ENCODE data around the gene PUM1.

Gene PUM1

DNA sequence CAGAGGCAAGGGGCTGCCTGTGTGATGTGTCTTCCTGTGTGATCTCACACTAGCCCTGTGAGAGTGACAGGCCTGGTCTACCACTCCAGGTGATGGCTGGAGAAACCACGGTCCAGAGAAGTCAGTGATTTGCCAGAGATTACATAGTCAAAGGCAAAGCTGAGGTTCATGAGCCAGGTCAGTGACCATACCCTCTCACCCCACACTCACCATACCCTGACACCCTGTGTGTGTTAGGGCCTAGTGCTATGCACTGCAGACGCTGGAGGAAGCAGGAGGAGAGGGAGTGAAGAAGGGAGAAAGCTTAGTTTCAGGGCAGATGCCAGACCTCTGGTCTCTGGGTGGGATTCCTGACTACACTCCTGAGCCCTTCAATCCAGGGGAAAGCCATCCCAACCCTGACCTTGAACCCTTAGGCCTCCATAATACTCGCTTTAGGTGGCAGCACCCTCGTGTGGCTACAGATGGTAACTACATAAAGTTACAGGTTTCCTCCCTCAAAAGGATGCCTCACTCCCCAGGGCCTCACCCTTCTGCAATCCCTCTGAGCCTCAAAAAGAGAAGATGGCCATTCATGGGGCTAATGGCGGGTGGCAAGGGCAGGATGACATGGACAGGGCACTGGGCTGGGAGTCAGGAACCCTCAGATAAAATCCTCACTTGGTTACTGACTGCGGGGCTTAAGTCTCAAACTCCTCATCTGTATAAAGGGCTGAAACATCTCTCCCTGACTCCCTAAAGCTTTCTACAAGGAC, 136.2 kb downstream of the PUM1 start:
- peak; percentile 62 for DNase-seq (ENCODE audit: low spot score)

DNA sequence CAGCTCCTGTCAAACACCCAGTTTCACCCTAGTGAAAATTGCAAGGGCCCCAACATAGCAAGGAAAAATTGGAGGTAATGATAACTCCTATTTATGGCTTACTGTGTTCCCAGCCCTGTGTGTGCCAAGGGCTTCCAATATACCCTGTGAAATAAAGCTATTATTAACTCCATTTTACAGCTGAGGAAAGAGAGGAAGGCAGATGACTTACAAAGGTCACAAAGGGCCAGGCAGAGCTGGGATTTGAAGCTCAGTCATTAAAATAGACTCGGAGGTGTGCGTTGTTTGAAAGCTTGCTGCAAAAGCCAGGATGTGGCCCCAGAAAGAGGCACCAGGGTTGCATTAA, 136.8 kb downstream of the PUM1 start:
- DNase-seq (ENCODE audit: low spot score) = no peak

DNA sequence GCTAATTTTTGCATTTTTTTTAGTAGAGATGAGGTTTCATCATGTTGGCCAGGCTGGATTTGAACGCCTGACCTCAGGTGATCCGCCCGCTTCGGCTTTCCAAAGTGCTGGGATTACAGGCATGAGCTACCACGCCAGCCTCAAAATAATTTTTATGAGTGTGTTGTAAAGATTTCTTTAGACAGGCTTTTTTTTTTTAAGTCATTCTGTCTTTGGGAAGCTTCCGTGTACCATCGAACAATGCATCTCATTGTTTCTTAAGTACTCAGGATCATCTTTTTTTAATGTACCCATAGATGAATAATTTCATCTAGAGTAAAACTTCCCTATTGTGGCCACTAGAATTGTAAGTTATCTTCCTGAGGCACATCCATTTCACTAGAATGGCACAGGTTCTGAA, 137.3 kb downstream of the PUM1 start:
- peak; percentile 85 for DNase-seq (ENCODE audit: low spot score)

- no peak for DNase-seq (ENCODE audit: low spot score)
These were observed 138.1 kb downstream of the PUM1 start for GRCh38 chr1:30927448-30927847.

DNA sequence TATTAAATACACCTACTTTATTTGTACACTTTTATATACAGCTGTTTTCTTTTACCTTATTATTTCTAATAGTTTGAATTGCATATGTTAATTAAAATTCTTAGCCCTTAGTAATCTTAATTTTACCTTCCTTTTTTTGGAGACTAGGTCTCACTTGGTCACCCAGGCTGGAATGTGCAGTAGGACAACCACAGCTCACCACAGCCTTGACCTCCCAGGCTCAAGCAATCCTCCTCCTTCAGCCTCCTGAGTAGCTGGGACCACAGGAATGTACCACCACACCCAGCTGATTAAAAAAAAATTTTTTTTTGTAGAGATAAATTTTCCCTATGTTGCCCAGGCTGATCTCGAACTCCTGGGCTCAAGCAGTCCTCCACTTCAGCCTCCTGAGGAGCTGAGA, 141.9 kb downstream of the PUM1 start:
- DNase-seq (ENCODE audit: low spot score) = no peak

DNA sequence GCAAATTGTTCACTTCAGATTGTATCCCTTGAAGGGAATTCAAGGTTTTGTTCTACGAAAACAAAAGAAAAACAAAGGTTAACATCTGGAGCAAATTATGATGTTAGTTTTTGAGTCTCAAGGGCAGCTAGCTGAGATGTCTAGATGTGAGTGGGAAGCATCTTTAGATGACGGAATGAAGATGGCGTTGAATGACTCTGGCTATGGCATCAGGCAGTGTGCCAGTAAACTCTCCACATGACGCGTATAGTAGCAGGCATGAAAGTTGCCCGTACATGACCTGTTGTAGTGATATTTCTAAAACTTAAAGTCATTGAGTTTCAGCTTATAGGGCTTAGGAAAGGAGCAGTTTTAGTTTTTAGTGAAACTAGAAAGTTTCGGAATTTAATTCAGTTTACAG, 144.7 kb downstream of the PUM1 start:
- DNase-seq (ENCODE audit: low spot score) = no peak

DNA sequence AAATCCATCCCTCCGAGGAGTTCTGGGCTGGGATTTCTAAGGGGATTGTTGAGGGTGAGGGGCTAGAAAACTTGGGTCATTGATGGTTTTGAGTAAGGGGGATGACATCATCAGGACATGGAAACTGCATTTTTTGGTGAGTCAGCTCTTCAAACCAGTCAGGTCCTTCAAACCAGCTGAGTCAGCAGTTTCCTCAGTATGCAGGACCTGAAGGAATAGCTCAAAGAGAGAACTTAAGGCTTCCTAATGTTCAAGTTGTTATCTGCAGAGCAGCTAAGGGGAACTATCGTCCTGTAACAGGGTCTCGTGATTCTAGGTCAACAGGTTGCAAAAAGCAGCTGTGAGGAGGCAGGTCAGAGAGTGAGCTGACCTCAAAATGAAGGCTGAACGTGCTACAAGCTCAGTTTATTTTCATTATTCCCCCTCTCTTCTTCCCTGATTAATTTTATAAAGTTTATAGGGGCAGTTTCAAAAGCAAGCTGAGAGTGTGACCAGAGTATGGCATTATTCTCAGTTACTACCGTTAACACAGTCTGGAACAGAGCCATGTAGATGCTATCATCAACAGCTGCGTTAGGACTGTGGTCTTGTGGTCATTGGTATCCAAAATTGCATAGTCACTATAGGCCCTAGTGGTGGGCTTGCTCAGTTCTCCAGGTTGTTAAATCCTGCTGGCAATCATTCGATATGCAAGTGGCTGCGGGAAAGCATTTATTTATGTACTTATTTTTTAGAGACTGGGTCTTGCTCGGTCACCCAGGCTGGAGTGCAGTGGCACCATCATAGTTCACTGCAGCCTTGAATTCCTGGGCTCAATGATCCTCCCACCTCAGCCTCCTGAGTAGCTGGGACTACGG, 146.3 kb downstream of the PUM1 start:
- DNase-seq (ENCODE audit: low spot score) = no peak

DNA sequence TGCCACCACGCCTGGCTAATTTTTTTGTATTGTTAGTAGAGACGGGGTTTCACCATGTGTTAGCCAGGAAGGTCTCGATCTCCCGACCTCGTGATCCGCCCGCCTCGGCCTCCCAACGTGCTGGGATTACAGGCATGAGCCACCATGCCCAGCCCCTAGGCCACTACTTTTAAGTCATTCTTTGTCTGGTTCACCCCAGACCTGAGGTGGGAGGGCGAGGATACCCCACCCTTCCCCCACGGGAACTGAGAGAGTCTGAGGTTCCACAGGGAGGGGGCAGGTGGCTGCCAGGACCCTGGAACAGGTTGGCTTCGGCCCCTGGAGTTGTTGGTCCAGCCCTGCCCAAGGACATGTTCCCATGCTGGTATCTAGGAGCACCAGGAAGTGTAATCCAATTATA, 149.2 kb downstream of the PUM1 start:
- DNase-seq (ENCODE audit: low spot score) = no peak

DNA sequence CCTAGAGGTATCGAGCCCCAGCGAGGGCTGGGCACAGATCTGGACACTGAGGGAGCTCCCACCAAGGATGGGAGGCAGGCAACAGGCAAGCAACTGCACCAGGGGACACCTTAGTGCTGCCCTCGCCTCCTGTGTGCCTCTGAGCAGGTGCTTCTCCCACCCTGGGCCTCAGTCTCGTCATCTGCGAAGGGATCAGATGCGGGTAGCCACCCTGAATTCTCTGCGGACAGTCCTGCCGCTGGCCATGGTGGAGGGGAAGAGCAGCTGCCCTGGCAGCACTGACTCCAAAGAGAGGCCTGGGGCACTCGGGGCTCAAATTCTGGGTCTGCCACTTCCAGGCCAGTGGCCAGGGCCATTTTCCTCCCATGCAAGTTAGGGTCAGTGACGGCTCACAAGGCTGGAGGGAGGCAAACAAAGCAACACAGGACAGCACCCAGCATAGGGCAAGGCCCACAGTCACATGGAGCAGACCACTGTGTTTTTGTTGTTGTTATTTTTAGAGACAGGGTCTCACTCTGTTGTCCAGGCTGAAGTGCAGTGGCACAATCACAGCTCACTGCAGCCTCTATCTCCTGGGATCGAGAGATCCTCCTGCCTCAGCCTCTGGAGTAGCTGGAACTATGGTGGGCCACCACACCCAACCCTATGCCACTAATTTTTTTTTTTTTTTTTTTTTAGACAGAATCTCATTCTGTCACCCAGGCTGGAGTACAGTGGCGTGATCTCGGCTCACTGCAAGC, 149.9 kb downstream of the PUM1 start:
- no peak for DNase-seq (ENCODE audit: low spot score)

DNA sequence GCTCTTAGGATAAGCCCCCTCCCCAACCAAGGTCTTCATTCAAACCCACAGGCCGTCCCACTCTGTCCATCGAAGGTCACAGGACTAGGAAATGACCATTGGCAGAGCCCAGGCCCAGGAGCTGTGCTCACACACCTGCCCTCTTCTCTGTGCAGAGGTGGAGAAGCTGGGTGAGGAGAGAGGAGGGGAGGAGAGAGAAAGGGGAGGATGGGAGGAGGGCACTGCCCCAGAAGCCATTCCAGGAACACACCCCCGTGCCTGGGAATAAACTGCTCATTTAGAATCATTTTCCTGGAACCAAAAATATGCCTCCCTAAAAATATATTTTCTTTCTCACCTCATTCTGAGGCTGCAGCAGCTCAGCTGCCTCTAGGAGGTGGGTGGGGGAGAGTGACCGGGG, 150.6 kb downstream of the PUM1 start:
- DNase-seq (ENCODE audit: low spot score) = no peak

GRCh38 chr1:30914587-30914922, 151.0 kb downstream of the PUM1 start:
- DNase-seq (ENCODE audit: low spot score) = no peak

GRCh38 chr1:30912913-30913652, 152.4 kb downstream of the PUM1 start:
- no peak for DNase-seq (ENCODE audit: low spot score)

- DNase-seq (ENCODE audit: low spot score) = no peak
These were observed 153.3 kb downstream of the PUM1 start for GRCh38 chr1:30912224-30912623.

- peak; percentile 83 for DNase-seq (ENCODE audit: low spot score)
These were observed 154.2 kb downstream of the PUM1 start for GRCh38 chr1:30911059-30911954.

DNA sequence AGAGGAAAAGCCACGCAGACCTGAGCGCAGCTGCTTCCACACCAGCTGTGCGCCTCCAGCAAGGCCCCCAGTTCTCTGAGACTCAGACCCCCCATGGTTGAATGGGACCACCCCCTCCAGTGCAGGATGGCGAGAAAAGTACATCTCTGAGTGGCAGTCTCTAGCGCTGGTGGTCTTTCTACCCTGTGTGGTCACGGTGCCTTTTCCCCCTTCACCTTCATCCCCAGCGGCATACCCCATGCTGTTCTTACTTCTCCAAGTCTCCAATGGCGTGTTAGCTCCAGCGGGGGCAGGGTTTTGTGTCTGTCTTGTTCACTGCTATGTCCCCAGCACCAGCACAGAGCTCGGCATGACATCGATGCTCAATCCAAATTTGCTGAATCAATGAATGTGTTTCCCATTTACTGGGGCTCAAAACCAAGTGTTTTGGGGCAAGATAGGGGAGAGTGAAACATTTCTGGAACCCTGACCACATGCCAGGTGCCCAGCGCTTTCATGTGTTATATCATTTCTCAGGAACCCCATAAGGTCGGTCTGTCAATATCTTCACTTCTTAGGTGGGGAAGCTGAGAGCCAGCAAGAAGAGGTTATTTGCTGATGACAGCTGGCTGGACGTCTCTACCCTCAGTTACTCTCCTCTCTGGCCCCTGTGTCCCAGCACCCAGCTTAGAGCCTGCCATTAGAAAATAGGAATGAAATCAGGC, 156.0 kb downstream of the PUM1 start:
- no peak for DNase-seq (ENCODE audit: low spot score)

DNA sequence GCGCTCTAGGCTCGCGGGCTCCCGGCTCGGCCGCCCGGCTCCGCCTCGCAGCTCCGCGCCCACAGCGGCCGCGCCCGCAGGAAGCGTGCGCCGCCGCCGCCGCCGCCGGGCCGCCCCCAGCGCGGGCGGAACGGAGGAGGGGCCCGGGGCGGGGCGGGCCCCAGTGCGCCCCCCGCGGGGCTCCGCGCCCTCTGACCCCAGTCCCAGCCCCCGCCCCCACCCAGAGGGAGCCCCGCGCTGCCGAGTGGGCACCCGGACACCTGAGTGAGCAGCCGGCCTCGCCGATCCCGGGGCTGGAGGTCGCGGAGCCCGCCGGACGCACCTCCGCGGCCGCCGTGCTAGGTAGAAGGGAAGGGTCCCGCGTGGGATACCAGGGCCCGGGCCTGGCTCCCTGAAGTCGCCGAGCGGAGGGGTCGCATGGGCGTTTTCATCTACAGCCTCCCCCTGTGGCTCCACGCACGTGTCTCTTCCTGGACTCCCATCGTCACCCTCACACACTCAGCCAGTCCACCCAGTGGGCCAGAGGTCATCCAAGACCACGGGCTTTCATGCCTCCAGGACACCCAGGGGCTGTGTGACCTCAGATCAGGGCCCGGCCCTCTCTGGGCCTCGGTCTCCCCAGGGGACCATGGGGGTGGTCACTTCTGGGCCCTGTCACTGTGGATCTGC, 156.7 kb downstream of the PUM1 start, which contains the start of gene SDC3:
TSS of gene SDC3 (minus strand) at position 63 of the 669 bp plus-strand sequence. CDS start 172 bp downstream, outside the sequence.
- DNase-seq (ENCODE audit: low spot score) = no peak

- no peak for DNase-seq (ENCODE audit: low spot score)
These were observed 157.2 kb downstream of the PUM1 start for GRCh38 chr1:30908316-30908695.

DNA sequence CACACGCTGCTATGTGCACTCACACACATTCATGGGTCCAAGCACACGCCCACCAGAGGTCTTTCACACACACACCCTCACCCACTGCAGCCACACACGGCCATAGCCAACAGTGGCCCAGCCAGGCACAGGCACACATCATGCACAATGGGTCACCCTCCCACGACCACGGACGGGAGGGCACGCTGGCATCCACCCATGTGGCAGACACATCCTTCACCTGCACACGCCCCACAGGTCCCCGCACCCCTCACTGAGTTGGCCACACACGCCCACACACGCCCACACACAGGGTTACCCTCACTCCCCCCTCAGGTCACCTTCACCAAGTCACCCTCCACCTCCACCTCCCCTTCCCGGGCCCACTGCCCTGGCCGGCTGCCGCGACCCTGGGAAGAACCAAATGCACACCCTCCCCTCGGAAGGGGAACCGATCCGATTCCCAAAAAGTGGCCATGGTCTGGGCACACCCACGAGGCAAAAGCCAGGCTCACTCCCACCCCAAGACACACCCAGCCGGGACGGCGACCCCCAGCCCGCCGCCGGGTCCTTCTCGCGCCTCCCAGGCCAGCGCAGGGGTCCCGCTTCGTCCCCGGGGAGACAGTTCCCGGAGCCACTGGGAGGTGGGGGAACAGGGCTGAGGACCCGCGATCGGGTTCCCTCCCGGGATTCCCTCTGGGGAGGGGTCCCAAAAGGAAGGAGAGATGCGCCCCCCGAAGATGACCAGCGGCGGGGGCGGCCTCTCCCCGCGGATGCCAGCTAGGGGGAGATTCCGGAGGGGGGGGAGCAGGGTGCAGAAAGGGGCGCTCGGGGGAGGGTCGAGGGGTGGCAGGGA, 157.8 kb downstream of the PUM1 start:
- DNase-seq (ENCODE audit: low spot score) = no peak

Data from COLO829 (cell line).